ENCODE measurements around the gene MTHFD2L.

The MTHFD2L gene

DNA sequence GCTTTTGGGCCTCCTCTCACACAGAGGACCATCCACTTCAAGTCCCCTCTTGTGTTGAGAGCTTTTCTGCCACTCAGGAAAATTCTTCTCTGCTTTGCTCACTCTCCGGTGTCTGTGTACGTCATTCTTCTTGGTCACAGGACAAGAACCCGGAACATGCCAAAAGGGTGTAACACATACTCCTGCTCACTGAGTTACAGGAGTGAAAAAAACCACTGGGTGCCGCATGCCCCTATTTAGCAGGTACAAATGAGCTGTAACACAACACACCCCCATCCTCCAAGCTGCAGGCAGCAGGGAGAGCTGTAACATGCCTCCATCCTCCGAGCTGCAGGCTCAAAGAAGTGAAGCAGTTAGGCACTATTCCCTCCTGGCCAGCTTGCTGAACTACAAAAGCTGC is 45.9 kb upstream of the MTHFD2L start:
- TF ChIP-seq CTCF (IDR thresholded peaks at IDR 0.05; ENCODE audit: low read length, missing control alignments): no peak
- DNase-seq (ENCODE audit: low read depth): peak; percentile 73
- no peak overlapping the region for H3K4me3 ChIP-seq (replicated peaks; ENCODE audit: low read depth, low read length)

DNA sequence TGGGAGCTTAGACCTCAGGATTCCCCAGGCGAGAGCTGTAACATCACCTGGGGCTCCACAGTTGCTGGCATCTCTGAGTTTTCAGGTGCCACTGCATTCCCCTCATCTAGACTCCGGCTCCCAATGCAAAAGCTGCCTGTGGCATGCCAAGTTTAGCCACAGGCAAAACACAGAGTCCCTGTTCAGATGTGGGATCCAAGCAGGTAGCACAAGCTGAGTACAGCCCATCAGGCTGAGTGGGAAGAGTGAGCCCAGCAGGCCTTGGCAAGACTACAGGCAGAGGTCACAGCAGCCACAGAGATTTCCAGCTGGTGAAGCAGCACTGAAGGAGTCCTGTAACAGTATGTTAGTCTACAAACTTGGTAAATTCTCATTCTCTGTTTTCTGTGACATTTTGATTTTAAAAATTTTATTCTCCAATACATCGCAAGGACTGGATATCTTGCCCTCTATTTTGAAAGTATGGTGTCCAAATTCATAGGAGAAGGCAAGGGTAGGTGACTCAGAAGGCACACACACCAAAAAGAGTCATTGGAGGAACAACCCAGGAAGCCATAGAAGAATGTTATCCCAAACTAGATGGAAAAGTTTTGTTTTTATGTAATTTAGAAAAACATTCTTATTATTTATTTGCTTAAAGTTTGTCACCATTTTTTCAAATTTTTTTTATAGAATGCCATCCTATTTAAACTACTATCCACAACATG is 45.4 kb upstream of the MTHFD2L start:
- DNase-seq (ENCODE audit: low read depth): peak; percentile 17
- no peak overlapping the region for H3K4me3 ChIP-seq (replicated peaks; ENCODE audit: low read depth, low read length)
- TF ChIP-seq CTCF (IDR thresholded peaks at IDR 0.05; ENCODE audit: low read length, missing control alignments): no peak

DNA sequence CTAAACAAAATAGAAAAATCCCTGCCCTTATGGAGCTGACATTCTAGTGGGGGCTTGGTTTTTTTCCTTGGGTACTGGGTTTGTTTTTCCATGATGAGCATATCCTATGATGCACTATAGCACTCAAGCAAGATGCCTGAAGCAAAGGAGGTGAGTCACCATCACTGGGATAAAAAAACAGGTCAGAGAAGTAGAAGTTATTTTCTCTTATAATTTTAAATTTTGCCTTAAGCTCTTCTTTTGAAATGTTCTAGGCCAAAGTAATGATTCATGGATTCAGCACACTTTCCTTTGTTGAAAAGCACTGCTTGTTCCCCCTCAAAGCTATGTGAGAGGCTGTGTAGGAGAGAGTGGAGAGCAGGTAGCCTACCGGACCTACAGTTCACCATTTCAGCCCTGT is 43.7 kb upstream of the MTHFD2L start:
- no peak overlapping the region for H3K4me3 ChIP-seq (replicated peaks; ENCODE audit: low read depth, low read length)
- DNase-seq (ENCODE audit: low read depth): peak; percentile 70
- TF ChIP-seq CTCF (IDR thresholded peaks at IDR 0.05; ENCODE audit: low read length, missing control alignments): no peak

GRCh38 chr4:74117024-74117534 is 40.8 kb upstream of the MTHFD2L start:
- H3K4me3 ChIP-seq (replicated peaks; ENCODE audit: low read depth, low read length): no peak overlapping the region
- peak; percentile 99 for DNase-seq (ENCODE audit: low read depth)
- TF ChIP-seq CTCF (IDR thresholded peaks at IDR 0.05; ENCODE audit: low read length, missing control alignments): no peak

DNA sequence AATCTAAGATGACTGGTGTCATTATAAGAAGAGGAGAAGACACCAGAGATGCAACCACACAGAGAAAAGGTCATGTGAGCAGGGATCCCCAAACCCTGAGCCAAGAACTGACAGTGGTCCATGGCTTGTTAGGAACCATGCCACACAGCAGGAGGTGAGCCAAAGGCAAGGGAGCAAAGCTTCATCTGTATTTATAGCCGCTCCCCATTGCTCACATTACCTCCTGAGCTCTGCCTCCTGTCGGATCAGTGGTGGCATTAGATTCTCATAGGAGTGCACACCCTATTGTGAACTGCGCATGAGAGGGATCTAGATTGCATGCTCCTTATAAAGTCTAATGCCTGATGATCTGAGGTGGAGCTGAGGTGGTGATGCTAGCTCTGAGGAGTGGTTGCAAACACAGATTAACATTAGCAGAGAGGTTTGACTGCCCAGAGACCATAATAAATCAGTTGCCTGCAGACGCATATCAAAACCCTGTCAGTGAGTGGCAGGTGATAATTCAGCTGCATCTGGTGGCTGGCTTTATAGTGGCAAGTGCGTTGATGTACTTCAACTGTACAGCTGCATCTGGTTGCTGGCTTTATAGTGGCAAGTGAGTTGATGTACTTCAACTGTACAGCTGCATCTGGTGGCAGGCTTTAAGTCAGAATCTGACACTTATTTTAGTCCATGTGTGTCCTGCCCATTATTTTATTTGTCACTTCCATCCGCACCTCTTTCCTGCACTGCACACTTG is 39.1 kb upstream of the MTHFD2L start:
- DNase-seq (ENCODE audit: low read depth): no peak
- H3K4me3 ChIP-seq (replicated peaks; ENCODE audit: low read depth, low read length): no peak overlapping the region
- TF ChIP-seq CTCF (IDR thresholded peaks at IDR 0.05; ENCODE audit: low read length, missing control alignments): no peak

DNA sequence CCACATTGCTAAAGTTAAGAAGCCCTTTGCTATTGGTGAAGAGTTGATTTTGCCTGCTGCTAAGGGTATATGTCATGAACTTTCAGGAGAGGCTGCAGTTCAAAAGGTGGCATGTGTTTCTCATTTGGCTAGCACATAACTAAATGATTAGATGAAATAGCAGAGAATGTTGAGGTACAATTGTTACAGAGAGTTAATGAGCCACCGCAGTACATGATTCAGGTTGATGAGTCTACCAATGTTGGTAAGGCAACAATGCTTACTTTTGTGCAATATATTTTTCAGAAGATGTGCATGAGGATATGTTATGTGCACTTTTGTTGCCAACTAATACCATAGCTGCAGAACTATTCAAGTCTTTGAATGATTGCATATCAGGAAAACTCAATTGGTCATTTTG is 37.8 kb upstream of the MTHFD2L start:
- no peak for DNase-seq (ENCODE audit: low read depth)
- no peak overlapping the region for H3K4me3 ChIP-seq (replicated peaks; ENCODE audit: low read depth, low read length)
- TF ChIP-seq CTCF (IDR thresholded peaks at IDR 0.05; ENCODE audit: low read length, missing control alignments): no peak

Data from fibroblast of pulmonary artery (primary cell).